SK-N-SH (cell line): ENCODE measurements around the gene FA2H. TPM values are rescaled to one million over a fixed set of nuclear protein-coding genes. Genes with fewer than 3 reads are reported as not detected.

Experiments
- CTCF ChIA-PET: fragments of 300-600, 350-600 bp; formaldehyde crosslinking; extraction: SDS; loops from one replicate; lab custom pipeline; 2021; lab: Yijun Ruan, JAX
- POLR2A ChIA-PET: fragments of 350-600 bp; sonication (Branson Sonifier 250); formaldehyde crosslinking; extraction: SDS; loops from one replicate; lab custom pipeline; 2020; ENCODE audit warnings: antibody characterized with exemption, inconsistent platforms; lab: Yijun Ruan, JAX
- DNase-seq: peaks from one replicate; pipeline ENCODE4 v3.0.0; 2012
- H2AFZ ChIP-seq: fragments of 200-600 bp; sonication (generic); 2 replicates; pipeline ENCODE4 v1.8.1; 2016; ENCODE audit warnings: antibody characterized with exemption, mild to moderate bottlenecking, low read depth
- H3F3A ChIP-seq: fragments of 200-600 bp; sonication (generic); replicated peaks from 2 replicates; pipeline ENCODE3; 2016; ENCODE audit warnings: antibody characterized with exemption, mild to moderate bottlenecking; ENCODE audit not compliant: insufficient read depth
- H3K27ac ChIP-seq, 2 experiments: fragments of 200-500 bp in 1 of 2; fragments of 200-600 bp in 1 of 2; sonication (Bioruptor generic) in 1 of 2; sonication (generic), shearing (Covaris generic) in 1 of 2; 2 replicates each; pipeline versions ENCODE4 v1.5.1 to v1.6.1; 2014 to 2016; ENCODE audit warnings: low read depth in 2 of 2, inconsistent platforms in 1 of 2, low read length in 1 of 2, mild to moderate bottlenecking in 1 of 2, mixed read lengths in 1 of 2
- H3K27me3 ChIP-seq: fragments of 200-600 bp; sonication (generic), shearing (Covaris generic); 2 replicates; pipeline ENCODE4 v1.6.1; 2016; ENCODE audit warnings: mixed run types; ENCODE audit not compliant: insufficient read depth
- H3K36me3 ChIP-seq, 2 experiments: fragments of 200-500 bp in 1 of 2; fragments of 200-600 bp in 1 of 2; sonication (Bioruptor generic) in 1 of 2; sonication (generic) in 1 of 2; replicated peaks in 1 of 2; 2 replicates each; pipeline versions ENCODE3 to v1.5.1; 2014 to 2016; ENCODE audit warnings: low read length in 1 of 2, mild to moderate bottlenecking in 1 of 2; ENCODE audit not compliant: insufficient read depth in 2 of 2, control insufficient read depth in 1 of 2
- H3K4me1 ChIP-seq, 2 experiments: fragments of 200-500 bp in 1 of 2; fragments of 200-600 bp in 1 of 2; sonication (Bioruptor generic) in 1 of 2; sonication (generic), shearing (Covaris generic) in 1 of 2; 2 replicates each; pipeline versions ENCODE4 v1.5.1 to v1.6.1; 2014 to 2016; ENCODE audit warnings: low read depth in 1 of 2, low read length in 1 of 2, mixed run types in 1 of 2; ENCODE audit not compliant: insufficient read depth in 2 of 2, control insufficient read depth in 1 of 2
- H3K4me2 ChIP-seq: fragments of 200-600 bp; sonication (generic), shearing (Covaris generic); 2 replicates; pipeline ENCODE4 v1.6.1; 2017; ENCODE audit warnings: mixed run types
- H3K4me3 ChIP-seq, 2 experiments: fragments of 200-500 bp in 1 of 2; fragments of 200-600 bp in 1 of 2; sonication (Bioruptor generic) in 1 of 2; sonication (generic), shearing (Covaris generic) in 1 of 2; 2 replicates each; pipeline versions ENCODE4 v1.5.1 to v1.8.1; 2014 to 2016; ENCODE audit warnings: low read depth in 2 of 2, inconsistent platforms in 1 of 2, low read length in 1 of 2, mild to moderate bottlenecking in 1 of 2, mixed read lengths in 1 of 2, moderate library complexity in 1 of 2
- H3K79me2 ChIP-seq: fragments of 200-600 bp; sonication (generic); 2 replicates; pipeline ENCODE4 v1.8.1; 2017; ENCODE audit warnings: mild to moderate bottlenecking; ENCODE audit not compliant: insufficient read depth
- H3K9ac ChIP-seq: fragments of 200-600 bp; sonication (generic); 2 replicates; pipeline ENCODE4 v1.6.1; 2017; ENCODE audit warnings: mixed run types
- H3K9me2 ChIP-seq: fragments of 200-600 bp; sonication (generic); 2 replicates; pipeline ENCODE4 v1.6.1; 2017; ENCODE audit warnings: mixed run types
- H3K9me3 ChIP-seq: fragments of 200-600 bp; sonication (generic); 2 replicates; pipeline ENCODE4 v1.6.1; 2017; ENCODE audit warnings: mixed run types, mild to moderate bottlenecking, moderate library complexity
- H4K20me1 ChIP-seq: fragments of 200-600 bp; sonication (generic); 2 replicates; pipeline ENCODE4 v1.6.1; 2017; ENCODE audit warnings: mild to moderate bottlenecking, mixed run types; ENCODE audit not compliant: insufficient read depth
- CHD2 ChIP-seq: fragments of 150-350 bp; IDR thresholded peaks from 2 replicates; pipeline ENCODE4 v1.6.1; 2018; ENCODE audit warnings: low read length; ENCODE audit not compliant: partially characterized antibody
- ELF1 ChIP-seq: IDR thresholded peaks from 2 replicates; pipeline ENCODE4 v1.4.0; 2012
- EP300 ChIP-seq, 2 experiments: IDR thresholded peaks; 2 replicates each; pipeline versions ENCODE4 v1.4.0 to v1.6.1; 2012; ENCODE audit warnings: borderline replicate concordance in 1 of 2, low read depth in 1 of 2, low read length in 1 of 2
- EZH2phosphoT487 ChIP-seq: fragments of 200-600 bp; sonication (generic); IDR thresholded peaks from 2 replicates; pipeline ENCODE4 v1.6.1; 2017; ENCODE audit warnings: low read depth, mixed run types, mild to moderate bottlenecking, antibody characterized with exemption, moderate library complexity, borderline replicate concordance
- FOXJ3 ChIP-seq: sonication (generic); formaldehyde crosslinking; IDR thresholded peaks from 2 replicates; pipeline ENCODE4 v1.5.1; 2020; ENCODE audit warnings: mild to moderate bottlenecking, missing genetic modification reagents
- IRF3 ChIP-seq: fragments of 150-350 bp; IDR thresholded peaks from 2 replicates; pipeline ENCODE4 v1.6.1; 2016; ENCODE audit warnings: mild to moderate bottlenecking, low read depth, low read length
- JUND ChIP-seq: IDR thresholded peaks from 2 replicates; pipeline ENCODE4 v1.4.0; 2012
- MAX ChIP-seq: IDR thresholded peaks from 2 replicates; pipeline ENCODE4 v1.4.0; 2012; ENCODE audit warnings: low read depth
- MEF2A ChIP-seq: IDR thresholded peaks from 2 replicates; pipeline ENCODE4 v1.4.0; 2012; ENCODE audit warnings: low read depth, borderline replicate concordance
- MXI1 ChIP-seq: IDR thresholded peaks from 2 replicates; pipeline ENCODE4 v1.6.1; 2012; ENCODE audit warnings: mild to moderate bottlenecking, low read depth, low read length, improper control_type of control experiment
- NFIC ChIP-seq: IDR thresholded peaks from 2 replicates; pipeline ENCODE4 v1.4.0; 2012; ENCODE audit warnings: borderline replicate concordance
- NRF1 ChIP-seq: IDR thresholded peaks from 2 replicates; pipeline ENCODE4 v1.6.1; 2012; ENCODE audit warnings: low read depth, mild to moderate bottlenecking, low read length
- PBX3 ChIP-seq: IDR thresholded peaks from 2 replicates; pipeline ENCODE4; 2012
- POLR2AphosphoS5 ChIP-seq: IDR thresholded peaks from 2 replicates; pipeline ENCODE4 v1.6.1; 2012; ENCODE audit warnings: low read depth, low read length
- RAD21 ChIP-seq: IDR thresholded peaks from 2 replicates; pipeline ENCODE4 v1.6.1; 2012; ENCODE audit warnings: mild to moderate bottlenecking, low read length
- RXRA ChIP-seq: IDR thresholded peaks from 2 replicates; pipeline ENCODE4 v1.4.0; 2012; ENCODE audit warnings: low read depth, mild to moderate bottlenecking, borderline replicate concordance
- SMC3 ChIP-seq: IDR thresholded peaks from 2 replicates; pipeline ENCODE4 v1.6.1; 2012; ENCODE audit warnings: low read depth, low read length, improper control_type of control experiment
- TCF12 ChIP-seq: IDR thresholded peaks from 2 replicates; pipeline ENCODE4 v1.4.0; 2012
- USF1 ChIP-seq: IDR thresholded peaks from 2 replicates; pipeline ENCODE4 v1.4.0; 2012; ENCODE audit warnings: low read depth, borderline replicate concordance
- USF2 ChIP-seq: fragments of 150-350 bp; IDR thresholded peaks from 2 replicates; pipeline ENCODE4 v1.6.1; 2017; ENCODE audit warnings: antibody characterized with exemption, low read length, low read depth, borderline replicate concordance
- ZBTB33 ChIP-seq: IDR thresholded peaks from 2 replicates; pipeline ENCODE4 v1.4.0; 2012; ENCODE audit warnings: low read depth, borderline replicate concordance
- WGBS: methylation state at CpG from one replicate; pipeline ENCODE4 v1.1.6; 2017; ENCODE audit warnings: low lambda C conversion rate; 5-methylcytosine and 5-hydroxymethylcytosine counted together
- polyA plus RNA-seq, 3 experiments: library from polyadenylated mRNA; depleted of rRNA; stranded (reverse); fragments of >200 nt; gene quantifications; 2 replicates each; pipeline ENCODE4 v1.2.3, GENCODE V29; 2012

Gene FA2H
- polyA plus RNA-seq, 1 of the 3 experiments (the other 2 are of a cell fraction): not detected

GRCh38 chr16:74745926-74746325, 28.7 kb downstream of the FA2H start:
- Histone ChIP-seq H3K79me2 (no peaks in the 10 kb centered on the region), H3K4me2 (no peak overlapping the region), H2AFZ (no peak overlapping the region), H3F3A (no peaks in the 10 kb centered on the region), H3K36me3 (no peaks in the 10 kb centered on the region), H3K9me3 (no peaks in the 10 kb centered on the region), H3K4me1 (peaks cover 0 to 3% of the 10 kb centered on the region in 2 experiments; a peak in 1 of 4 replicates), H3K9me2 (no peaks in the 10 kb centered on the region), H3K9ac (no peak overlapping the region), H3K27ac (no peak overlapping the region), H3K4me3 (no peak overlapping the region), H4K20me1 (no peaks in the 10 kb centered on the region), H3K27me3 (no peaks in the 10 kb centered on the region)
- no peak for DNase-seq
- POLR2A ChIA-PET: no interaction called here
- no peak for TF ChIP-seq CHD2
- TF ChIP-seq POLR2AphosphoS5: no peak
- no peak for TF ChIP-seq NRF1
- TF ChIP-seq ZBTB33: no peak
- no peak for TF ChIP-seq USF1
- TF ChIP-seq TCF12: no peak
- no peak for TF ChIP-seq RAD21
- TF ChIP-seq EP300 (IDR thresholded peaks at IDR 0.05; ENCODE audit: borderline replicate concordance in 1 of 2, low read depth in 1 of 2, low read length in 1 of 2): no peak
- no peak for TF ChIP-seq JUND
- TF ChIP-seq MAX: no peak
- TF ChIP-seq MXI1: no peak
- TF ChIP-seq EZH2phosphoT487: no peak
- TF ChIP-seq ELF1: no peak
- TF ChIP-seq PBX3: no peak
- no peak for TF ChIP-seq NFIC
- whole genome bisulfite sequencing: 59% methylated on average over 7 of the region's 7 CpGs
- CTCF ChIA-PET: no interaction called here

- CTCF ChIA-PET: no interaction called here
- no peak overlapping the region for H3K4me3 ChIP-seq
- TF ChIP-seq PBX3: no peak
- TF ChIP-seq FOXJ3 (CRISPR knock-in tag): no peak
- no peak for TF ChIP-seq MXI1
- TF ChIP-seq RXRA: no peak
- TF ChIP-seq USF1: no peak
- TF ChIP-seq TCF12: no peak
- no peak for TF ChIP-seq USF2
- no peak for TF ChIP-seq SMC3
- TF ChIP-seq IRF3: no peak
- TF ChIP-seq JUND: no peak
- no peak for TF ChIP-seq MEF2A
- no peaks in the 10 kb centered on the region for H3K9me2 ChIP-seq
- H3K9ac ChIP-seq: no peak overlapping the region
- no peaks in the 10 kb centered on the region for H3K27me3 ChIP-seq
- no peaks in the 10 kb centered on the region for H3F3A ChIP-seq
- no peaks in the 10 kb centered on the region for H4K20me1 ChIP-seq
- POLR2A ChIA-PET: no interaction called here
- no peak overlapping the region for H2AFZ ChIP-seq
- H3K9me3 ChIP-seq: no peaks in the 10 kb centered on the region
- no peak overlapping the region for H3K27ac ChIP-seq
- no peaks in the 10 kb centered on the region for H3K36me3 ChIP-seq
- no peak for DNase-seq
- WGBS: 67% methylated on average over 7 of the region's 10 CpGs
- H3K79me2 ChIP-seq: no peaks in the 10 kb centered on the region
- no peak overlapping the region for H3K4me2 ChIP-seq
- H3K4me1 ChIP-seq: peaks cover 0 to 3% of the 10 kb centered on the region in 2 experiments; a peak in 1 of 4 replicates
These were observed 29.5 kb downstream of the FA2H start for GRCh38 chr16:74745109-74745615.
